DOHH2 (cell line): Measurements from ENCODE around the gene TRIM46.
"Not testable (repeated sequence)": the region's sequence is repeated elsewhere in the genome, so short reads cannot be mapped to it uniquely, and the experiment has no call there.

Source experiments
- H3F3A ChIP-seq: fragments of 200-600 bp; sonication (generic), shearing (Covaris generic); 2 replicates; pipeline ENCODE4 v1.6.0; 2016; ENCODE audit warnings: antibody characterized with exemption, mild to moderate bottlenecking; ENCODE audit not compliant: control insufficient read depth, insufficient read depth
- H3K27ac ChIP-seq: fragments of 200-600 bp; sonication (generic); 2 replicates; pipeline ENCODE4 v1.5.1; 2014; ENCODE audit warnings: low read depth, mild to moderate bottlenecking, low read length, moderate library complexity
- H3K27me3 ChIP-seq: fragments of 200-600 bp; sonication (generic); 2 replicates; pipeline ENCODE4 v1.6.1; 2014; ENCODE audit warnings: mild to moderate bottlenecking, low read length, mixed read lengths; ENCODE audit not compliant: control insufficient read depth
- H3K36me3 ChIP-seq: fragments of 200-600 bp; sonication (generic); 2 replicates; pipeline ENCODE4 v1.6.1; 2014; ENCODE audit warnings: mild to moderate bottlenecking, low read length, moderate library complexity, mixed read lengths; ENCODE audit not compliant: control insufficient read depth
- H3K4me1 ChIP-seq: fragments of 200-600 bp; sonication (generic); 2 replicates; pipeline ENCODE4 v1.6.1; 2014; ENCODE audit warnings: mild to moderate bottlenecking, low read length, mixed read lengths; ENCODE audit not compliant: control insufficient read depth
- H3K4me2 ChIP-seq: fragments of 200-600 bp; sonication (generic); 2 replicates; pipeline ENCODE4 v1.6.0; 2014; ENCODE audit warnings: mild to moderate bottlenecking, low read length, moderate library complexity
- H3K4me3 ChIP-seq: fragments of 200-600 bp; sonication (generic); 2 replicates; pipeline ENCODE4 v1.5.1; 2014; ENCODE audit warnings: mild to moderate bottlenecking, low read length, mixed read lengths
- H3K79me2 ChIP-seq: fragments of 200-600 bp; sonication (generic); 2 replicates; pipeline ENCODE4 v1.6.1; 2014; ENCODE audit warnings: mild to moderate bottlenecking, low read length, mixed read lengths; ENCODE audit not compliant: control insufficient read depth
- H3K9me2 ChIP-seq: fragments of 200-600 bp; sonication (generic); replicated peaks from 2 replicates; pipeline ENCODE4 v1.6.1; 2014; ENCODE audit warnings: mild to moderate bottlenecking, low read length, mixed read lengths; ENCODE audit not compliant: control insufficient read depth
- H3K9me3 ChIP-seq: fragments of 200-600 bp; sonication (generic); 2 replicates; pipeline ENCODE4 v1.6.1; 2014; ENCODE audit warnings: antibody characterized with exemption, low read length, mixed read lengths; ENCODE audit not compliant: control insufficient read depth, insufficient read depth
- H4K20me1 ChIP-seq: fragments of 200-600 bp; sonication (generic); 2 replicates; pipeline ENCODE4 v1.6.0; 2014; ENCODE audit warnings: low read depth, mild to moderate bottlenecking, antibody characterized with exemption, low read length, moderate library complexity; ENCODE audit not compliant: control insufficient read depth, insufficient read depth
- CTCF ChIP-seq: fragments of 200-600 bp; sonication (generic); IDR thresholded peaks from one replicate; pipeline ENCODE4 v1.5.1; 2014; ENCODE audit warnings: antibody characterized with exemption, mild to moderate bottlenecking, low read depth, low read length; ENCODE audit not compliant: poor library complexity, severe bottlenecking
- EZH2phosphoT487 ChIP-seq: fragments of 200-600 bp; sonication (generic); IDR thresholded peaks from 2 replicates; pipeline ENCODE4 v1.6.1; 2017; ENCODE audit warnings: borderline replicate concordance, mild to moderate bottlenecking, antibody characterized with exemption, low read length, moderate library complexity, mixed read lengths

The TRIM46 gene

GRCh38 chr1:155209312-155209721 lies 35.7 kb downstream of the TRIM46 start:
- H3K27ac ChIP-seq, result peak overlapping the region; percentile 76

GRCh38 chr1:155210314-155211104 lies 36.9 kb downstream of the TRIM46 start:
- H3K36me3 ChIP-seq, result peaks cover 4% of the 10 kb centered on the region
- peaks cover 5% of the 10 kb centered on the region for H3F3A ChIP-seq
- H3K4me3 ChIP-seq, result peak overlapping the region; percentile 97; the same call in 1 of the 2 replicates
- no peaks in the 10 kb centered on the region for H3K27me3 ChIP-seq
- no peaks in the 10 kb centered on the region for H3K9me2 ChIP-seq
- TF ChIP-seq EZH2phosphoT487 (no peak), CTCF (no peak)
- H3K9me3 ChIP-seq, result no peaks in the 10 kb centered on the region
- H3K27ac ChIP-seq, result no peak overlapping the region
- peaks cover 36% of the 10 kb centered on the region for H3K4me1 ChIP-seq
- H3K4me2 ChIP-seq, result peak overlapping the region; percentile 93
- H4K20me1 ChIP-seq, result no peaks in the 10 kb centered on the region
- peaks cover 11% of the 10 kb centered on the region for H3K79me2 ChIP-seq

More at GRCh38 chr1:155209312-155209721, 35.7 kb downstream of the TRIM46 start:
- peaks cover 11% of the 10 kb centered on the region for H3K79me2 ChIP-seq
- TF ChIP-seq CTCF (no peak), EZH2phosphoT487 (no peak)
- no peaks in the 10 kb centered on the region for H3K27me3 ChIP-seq
- peak overlapping the region; percentile 97 for H3K4me3 ChIP-seq
- H4K20me1 ChIP-seq, result no peaks in the 10 kb centered on the region
- peaks cover 4% of the 10 kb centered on the region for H3K36me3 ChIP-seq
- no peaks in the 10 kb centered on the region for H3K9me3 ChIP-seq
- no peaks in the 10 kb centered on the region for H3K9me2 ChIP-seq
- peak overlapping the region; percentile 93 for H3K4me2 ChIP-seq
- H3K4me1 ChIP-seq, result peaks cover 36% of the 10 kb centered on the region
- H3F3A ChIP-seq, result peaks cover 5% of the 10 kb centered on the region

GRCh38 chr1:155211381-155212050 lies 37.9 kb downstream of the TRIM46 start:
- H3K9me3 ChIP-seq, H3F3A ChIP-seq, H3K36me3 ChIP-seq, H3K27me3 ChIP-seq, H3K27ac ChIP-seq, H3K4me2 ChIP-seq, H3K9me2 ChIP-seq, H4K20me1 ChIP-seq, H3K4me3 ChIP-seq: not testable (repeated sequence)
- Histone ChIP-seq H3K79me2 (peaks cover 11% of the 10 kb centered on the region), H3K4me1 (peaks cover 36% of the 10 kb centered on the region)

GRCh38 chr1:155212051-155212440 lies 38.4 kb downstream of the TRIM46 start:
- not testable (repeated sequence) for H4K20me1 ChIP-seq, H3K4me2 ChIP-seq, H3K36me3 ChIP-seq, H3K27me3 ChIP-seq, H3F3A ChIP-seq, H3K9me2 ChIP-seq, H3K4me3 ChIP-seq, H3K27ac ChIP-seq, H3K9me3 ChIP-seq
- peaks cover 30% of the 10 kb centered on the region for H3K4me1 ChIP-seq
- H3K79me2 ChIP-seq, result peaks cover 11% of the 10 kb centered on the region

GRCh38 chr1:155214702-155215101 lies 41.1 kb downstream of the TRIM46 start:
- H4K20me1 ChIP-seq, H3K79me2 ChIP-seq, H3K36me3 ChIP-seq, H3K4me3 ChIP-seq, H3K9me3 ChIP-seq, H3K27ac ChIP-seq, H3K9me2 ChIP-seq, H3K27me3 ChIP-seq, H3K4me2 ChIP-seq, H3F3A ChIP-seq: not testable (repeated sequence)
- H3K4me1 ChIP-seq, result peaks cover 20% of the 10 kb centered on the region
